Trophoblast cell (in vitro differentiated cells and primary cell): ENCODE results near the gene MITF.

Experiments used
- DNase-seq, 2 donors: peaks; one replicate each; pipeline ENCODE4 v3.0.0-alpha.2; 2016
- H2AFZ ChIP-seq: 2 replicates; pipeline ENCODE4 v1.6.1; 2013; ENCODE audit warnings: low read length, moderate library complexity, mild to moderate bottlenecking; ENCODE audit not compliant: insufficient read depth, poor library complexity
- H2AK5ac ChIP-seq: 2 replicates; pipeline ENCODE4 v1.6.1; 2013; ENCODE audit warnings: mild to moderate bottlenecking, low read length
- H2BK120ac ChIP-seq: 2 replicates; pipeline ENCODE4 v1.6.1; 2013; ENCODE audit warnings: low read length, mild to moderate bottlenecking, moderate library complexity; ENCODE audit not compliant: insufficient read depth, poor library complexity
- H2BK12ac ChIP-seq: 2 replicates; pipeline ENCODE4 v1.6.1; 2013; ENCODE audit warnings: mild to moderate bottlenecking, low read length, moderate library complexity
- H2BK5ac ChIP-seq: 2 replicates; pipeline ENCODE4 v1.6.1; 2013; ENCODE audit warnings: low read length, low read depth, moderate library complexity, mild to moderate bottlenecking; ENCODE audit not compliant: poor library complexity
- H3K14ac ChIP-seq: 2 replicates; pipeline ENCODE4 v1.6.1; 2013; ENCODE audit warnings: mild to moderate bottlenecking, low read length
- H3K18ac ChIP-seq: 2 replicates; pipeline ENCODE4 v1.6.1; 2013; ENCODE audit warnings: mild to moderate bottlenecking, low read length
- H3K23ac ChIP-seq: 2 replicates; pipeline ENCODE4 v1.6.1; 2013; ENCODE audit warnings: low read length
- H3K27ac ChIP-seq: 2 replicates; pipeline ENCODE4 v1.5.1; 2013; ENCODE audit warnings: low read depth, mild to moderate bottlenecking, inconsistent platforms, low read length, moderate library complexity
- H3K27me3 ChIP-seq: 2 replicates; pipeline ENCODE4 v1.6.1; 2013; ENCODE audit warnings: inconsistent platforms, mild to moderate bottlenecking, low read length, moderate library complexity; ENCODE audit not compliant: insufficient read depth
- H3K36me3 ChIP-seq, 2 experiments: 1 replicate in 1 of 2; 2 replicates in 1 of 2; pipeline ENCODE4 v1.6.1; 2013; ENCODE audit warnings: low read length in 2 of 2, mild to moderate bottlenecking in 2 of 2, moderate library complexity in 1 of 2; ENCODE audit not compliant: insufficient read depth in 2 of 2, control insufficient read depth in 1 of 2
- H3K4ac ChIP-seq: 2 replicates; pipeline ENCODE4 v1.6.1; 2013; ENCODE audit warnings: low read depth, mild to moderate bottlenecking, low read length, moderate library complexity
- H3K4me1 ChIP-seq, 2 experiments: 1 replicate in 1 of 2; 2 replicates in 1 of 2; pipeline ENCODE4 v1.6.1; 2013; ENCODE audit warnings: low read length in 2 of 2, mild to moderate bottlenecking in 2 of 2, moderate library complexity in 1 of 2; ENCODE audit not compliant: insufficient read depth in 2 of 2, control insufficient read depth in 1 of 2
- H3K4me2 ChIP-seq: 2 replicates; pipeline ENCODE4 v1.6.1; 2013; ENCODE audit warnings: inconsistent platforms, mild to moderate bottlenecking, low read length, moderate library complexity
- H3K4me3 ChIP-seq: 2 replicates; pipeline ENCODE4 v1.5.1; 2013; ENCODE audit warnings: mild to moderate bottlenecking, low read depth, low read length, inconsistent platforms
- H3K79me1 ChIP-seq: one replicate; pipeline ENCODE4 v1.6.1; 2013; ENCODE audit warnings: low read length
- H3K79me2 ChIP-seq: 2 replicates; pipeline ENCODE4 v1.6.1; 2013; ENCODE audit warnings: low read length, mild to moderate bottlenecking; ENCODE audit not compliant: control insufficient read depth, insufficient read depth, poor library complexity
- H3K9ac ChIP-seq: 2 replicates; pipeline ENCODE4 v1.6.1; 2013; ENCODE audit warnings: mild to moderate bottlenecking, low read length
- H3K9me3 ChIP-seq: 2 replicates; pipeline ENCODE4 v1.6.1; 2013; ENCODE audit warnings: low read depth, mild to moderate bottlenecking, control low read depth, inconsistent platforms, low read length; ENCODE audit not compliant: insufficient read depth
- H4K12ac ChIP-seq: 2 replicates; pipeline ENCODE4 v1.6.1; 2013; ENCODE audit warnings: low read depth, mild to moderate bottlenecking, low read length, moderate library complexity
- H4K8ac ChIP-seq: 2 replicates; pipeline ENCODE4 v1.6.1; 2013; ENCODE audit warnings: low read depth, mild to moderate bottlenecking, low read length, moderate library complexity
- H4K91ac ChIP-seq: one replicate; pipeline ENCODE4 v1.6.1; 2013; ENCODE audit warnings: low read depth, mild to moderate bottlenecking, low read length, moderate library complexity
- WGBS: extraction: QIAGEN DNeasy Blood & Tissue Kit; methylation state at CpG from one replicate; pipeline ENCODE4 v1.1.7; 2013; ENCODE audit warnings: missing lambda C conversion rate; ENCODE audit not compliant: insufficient read length, insufficient coverage; ENCODE audit errors: extremely low coverage; 5-methylcytosine and 5-hydroxymethylcytosine counted together

MITF gene

DNA sequence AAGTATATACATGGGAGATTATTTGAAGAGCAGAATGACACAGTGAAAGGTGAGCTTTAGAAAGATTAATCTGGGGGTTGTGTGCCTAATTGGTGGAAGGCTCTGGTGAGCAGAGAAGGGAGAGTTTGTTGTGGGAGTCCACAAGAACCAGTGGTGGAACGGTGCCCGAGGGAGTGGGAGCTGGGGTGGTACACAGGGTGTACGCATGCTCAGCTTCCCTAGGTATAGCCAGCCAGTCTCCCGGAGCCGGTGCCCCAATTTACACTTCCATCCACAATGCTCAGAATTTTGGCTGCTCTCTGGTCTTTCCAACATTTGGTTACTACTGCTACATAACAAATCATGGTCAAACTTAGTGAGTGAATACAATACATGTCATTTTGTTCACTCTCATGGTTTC is 92.5 kb downstream of the MITF start:
- Histone ChIP-seq H3K9me3 (no peaks in the 10 kb centered on the region), H2AK5ac (no peak overlapping the region), H3K79me2 (no peaks in the 10 kb centered on the region), H4K12ac (no peak overlapping the region), H3K27ac (no peak overlapping the region), H3K14ac (no peak overlapping the region), H2BK12ac (no peak overlapping the region), H3K9ac (no peak overlapping the region), H3K4me1 (no peaks in the 10 kb centered on the region), H2BK5ac (no peak overlapping the region), H2AFZ (no peak overlapping the region), H3K36me3 (no peaks in the 10 kb centered on the region), H3K23ac (no peak overlapping the region), H3K18ac (no peak overlapping the region), H4K8ac (no peak overlapping the region), H2BK120ac (no peak overlapping the region), H3K79me1 (no peaks in the 10 kb centered on the region), H3K4me2 (no peak overlapping the region), H3K27me3 (no peaks in the 10 kb centered on the region), H3K4ac (no peak overlapping the region), H3K4me3 (no peak overlapping the region), H4K91ac (no peak overlapping the region)
- no peak for DNase-seq
- WGBS = no CpG with 5 or more reads among the region's 5 CpGs

DNA sequence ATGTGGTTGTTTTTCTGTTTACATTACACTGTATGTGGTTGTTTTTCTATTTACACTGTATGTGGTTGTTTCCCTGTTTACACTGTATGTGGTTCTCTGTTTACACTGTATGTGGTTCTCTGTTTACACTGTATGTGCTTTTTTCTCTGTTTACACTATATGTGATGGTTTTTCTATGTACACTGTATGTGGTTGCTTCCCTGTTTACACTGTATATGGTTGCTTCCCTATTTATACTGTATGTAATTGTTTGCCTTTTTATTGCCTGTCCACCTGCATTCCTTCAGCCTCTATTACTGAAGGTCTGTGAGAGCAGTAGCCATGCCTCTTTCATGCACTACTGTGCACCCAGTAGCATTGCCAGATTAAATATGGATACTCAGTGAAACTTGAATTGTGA is 94.3 kb downstream of the MITF start:
- Histone ChIP-seq H3K4me1 (no peaks in the 10 kb centered on the region), H4K12ac (no peak overlapping the region), H2BK5ac (no peak overlapping the region), H4K8ac (no peak overlapping the region), H3K18ac (no peak overlapping the region), H3K79me2 (no peaks in the 10 kb centered on the region), H3K23ac (no peak overlapping the region), H3K27me3 (no peaks in the 10 kb centered on the region), H3K27ac (no peak overlapping the region), H3K14ac (no peak overlapping the region), H2BK120ac (no peak overlapping the region), H3K9me3 (no peaks in the 10 kb centered on the region), H3K4me3 (no peak overlapping the region), H3K4ac (no peak overlapping the region), H3K36me3 (no peaks in the 10 kb centered on the region), H4K91ac (no peak overlapping the region), H2BK12ac (no peak overlapping the region), H3K9ac (no peak overlapping the region), H3K4me2 (no peak overlapping the region), H2AFZ (no peak overlapping the region), H3K79me1 (no peaks in the 10 kb centered on the region), H2AK5ac (no peak overlapping the region)
- DNase-seq = no peak

GRCh38 chr3:69838217-69838616 is 99.0 kb downstream of the MITF start:
- H2BK120ac ChIP-seq = no peak overlapping the region
- no peaks in the 10 kb centered on the region for H3K79me2 ChIP-seq
- no peak overlapping the region for H3K9ac ChIP-seq
- H3K4me3 ChIP-seq = no peak overlapping the region
- peak in 1 of 2 donors; percentile 29 for DNase-seq
- no peak overlapping the region for H4K12ac ChIP-seq
- no peak overlapping the region for H3K14ac ChIP-seq
- H2BK5ac ChIP-seq = no peak overlapping the region
- no peak overlapping the region for H3K4ac ChIP-seq
- no peak overlapping the region for H3K23ac ChIP-seq
- no peak overlapping the region for H4K8ac ChIP-seq
- no peaks in the 10 kb centered on the region for H3K9me3 ChIP-seq
- H3K27me3 ChIP-seq = no peaks in the 10 kb centered on the region
- H3K79me1 ChIP-seq = no peaks in the 10 kb centered on the region
- H3K4me1 ChIP-seq = no peaks in the 10 kb centered on the region
- no peak overlapping the region for H4K91ac ChIP-seq
- no peak overlapping the region for H2AK5ac ChIP-seq
- H3K27ac ChIP-seq = no peak overlapping the region
- no CpG with 5 or more reads among the region's 5 CpGs for WGBS
- no peak overlapping the region for H3K18ac ChIP-seq
- H3K4me2 ChIP-seq = no peak overlapping the region
- no peak overlapping the region for H2AFZ ChIP-seq
- H2BK12ac ChIP-seq = no peak overlapping the region
- H3K36me3 ChIP-seq = no peaks in the 10 kb centered on the region

DNA sequence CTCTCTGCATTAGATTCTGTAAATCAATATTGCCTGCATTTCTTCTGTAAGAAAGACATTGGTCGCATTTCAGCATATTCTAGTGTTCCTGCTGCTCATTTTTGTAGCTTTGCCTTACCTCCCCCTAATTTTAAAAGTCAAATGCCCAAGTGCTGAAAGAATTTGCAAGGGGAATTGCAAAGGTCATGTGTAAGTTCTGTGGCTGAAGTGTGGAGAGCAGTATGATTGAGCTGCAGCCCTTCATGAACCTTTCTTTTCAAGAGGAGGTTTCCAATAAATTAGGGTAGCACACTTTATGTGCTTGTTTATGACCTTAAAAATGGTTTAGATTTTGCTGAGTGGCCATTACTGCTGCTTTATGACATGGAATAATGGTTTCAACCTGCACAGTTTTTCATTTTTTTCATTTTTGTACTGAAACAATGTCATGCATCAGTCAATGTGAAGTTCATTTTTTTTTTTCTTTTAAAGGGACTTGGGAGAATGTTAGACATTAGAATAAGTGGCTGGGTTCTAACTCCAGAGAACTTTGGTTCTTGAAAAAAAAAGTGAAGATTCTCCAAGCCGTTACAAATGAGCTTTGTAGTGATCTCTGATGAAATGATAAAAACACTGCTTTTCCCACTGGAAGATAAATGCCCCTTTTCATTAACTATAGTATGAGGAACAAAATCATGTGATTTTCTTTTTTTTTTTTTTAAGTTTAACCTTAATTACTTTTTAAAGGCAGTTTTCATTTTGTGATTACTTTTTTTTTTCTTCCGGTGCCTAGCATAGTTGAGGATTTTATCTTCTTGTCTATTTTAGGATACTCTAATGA is 99.6 kb downstream of the MITF start:
- Histone ChIP-seq H2BK120ac (no peak overlapping the region), H3K23ac (no peak overlapping the region), H3K79me1 (no peaks in the 10 kb centered on the region), H3K18ac (no peak overlapping the region), H3K4me1 (no peaks in the 10 kb centered on the region), H4K91ac (no peak overlapping the region), H3K36me3 (no peaks in the 10 kb centered on the region), H2AK5ac (no peak overlapping the region), H2BK12ac (no peak overlapping the region), H3K4ac (no peak overlapping the region), H3K79me2 (no peaks in the 10 kb centered on the region), H3K9me3 (no peaks in the 10 kb centered on the region), H4K12ac (no peak overlapping the region), H4K8ac (no peak overlapping the region), H3K9ac (no peak overlapping the region), H2BK5ac (no peak overlapping the region), H3K27ac (no peak overlapping the region), H3K4me2 (no peak overlapping the region), H3K27me3 (no peaks in the 10 kb centered on the region), H2AFZ (no peak overlapping the region), H3K14ac (no peak overlapping the region), H3K4me3 (no peak overlapping the region)
- no peak for DNase-seq
- no CpG with 5 or more reads among the region's 3 CpGs for WGBS
